T-helper 1 cell treated with Interleukin-12 subunit alpha and Interleukin-12 subunit beta and Interleukin-4 antibody, amounts not matched to agents 30 ng/mL and 1 ng/mL, for 36 hours (primary cell): Measurements from ENCODE around the gene RFTN2. TPM values are rescaled to one million over a fixed set of nuclear protein-coding genes. Genes with fewer than 3 reads are reported as not detected.
"Not testable (repeated sequence)": the region's sequence is repeated elsewhere in the genome, so short reads cannot be mapped to it uniquely, and the experiment has no call there.

ENCODE experiments used
- intact Hi-C: fragments of 100-400 bp; cut with micrococcal nuclease; formaldehyde crosslinking; loops from one replicate; pipeline ENCODE4 v1.15.1; 2024
- total RNA-seq: library from RNA; stranded (reverse); gene quantifications from 2 replicates; pipeline ENCODE4 v1.2.3, GENCODE V29; 2022

RFTN2 gene
- not detected in 2 replicates for total RNA-seq

DNA sequence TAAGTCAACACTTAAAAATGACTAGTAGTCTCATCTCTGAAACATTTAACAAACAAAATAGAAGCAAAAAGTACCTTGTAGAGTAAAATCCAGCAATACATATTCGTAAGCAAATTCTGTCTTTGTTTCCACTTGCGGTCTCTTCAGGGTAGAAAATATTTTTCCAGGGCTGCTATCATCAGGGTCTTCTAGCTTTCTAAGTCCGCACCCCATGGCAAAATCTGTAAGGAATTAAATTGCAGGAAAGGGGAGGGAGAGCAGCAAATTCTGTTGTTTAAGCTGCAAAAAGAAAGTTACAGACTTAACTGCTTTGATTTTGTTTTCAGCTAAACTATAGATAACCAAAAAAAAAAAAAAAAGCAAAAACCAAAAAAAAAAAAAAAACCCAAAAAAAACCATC is at the start of gene RFTN2:
TSS of gene RFTN2 (minus strand) at position 342 of the 400 bp plus-strand sequence. CDS start at position 213, 129 bp downstream.
- intact Hi-C loops = no loop called here

GRCh38 chr2:197717863-197718262 is 42.5 kb upstream of the RFTN2 start:
- intact Hi-C loops = no loop called here

DNA sequence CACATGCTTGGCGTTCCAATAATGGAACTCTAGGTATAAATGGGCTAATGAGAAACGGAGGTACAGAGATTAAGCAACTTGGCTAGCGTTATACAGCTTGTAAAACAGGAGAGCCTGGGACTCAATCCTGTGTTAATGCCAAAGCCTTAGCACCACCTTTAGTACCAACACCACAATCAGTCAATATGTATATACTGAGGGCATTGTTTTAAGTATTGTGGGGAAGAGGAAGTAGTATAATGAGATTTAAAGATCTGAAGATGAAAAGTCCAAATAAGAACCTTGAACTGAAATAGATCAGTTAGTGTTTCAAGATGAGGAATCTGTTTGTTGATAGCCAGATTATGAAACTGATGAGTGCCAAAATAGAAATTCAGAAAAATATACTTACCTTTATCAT is 37.9 kb upstream of the RFTN2 start:
- intact Hi-C loops = no loop called here

DNA sequence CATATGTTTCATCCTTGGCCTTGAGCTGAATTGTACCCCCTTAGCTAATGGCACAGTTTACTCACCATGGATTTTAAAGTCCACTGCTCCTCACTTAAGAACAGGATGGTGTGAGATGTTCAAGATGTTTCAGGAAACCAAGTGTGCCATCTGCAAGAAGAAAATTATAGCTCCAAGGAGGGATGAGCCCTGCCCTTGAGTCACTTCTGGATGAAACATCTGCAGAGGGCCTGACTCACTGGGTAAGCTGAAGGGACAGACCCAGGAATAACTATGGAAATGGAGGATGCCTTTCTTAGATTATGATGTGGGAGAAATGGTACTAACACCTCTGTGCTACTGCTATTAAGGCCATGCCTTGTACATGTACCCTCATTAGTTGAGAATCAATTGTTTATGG is 36.2 kb upstream of the RFTN2 start:
- intact Hi-C loops = no loop called here

DNA sequence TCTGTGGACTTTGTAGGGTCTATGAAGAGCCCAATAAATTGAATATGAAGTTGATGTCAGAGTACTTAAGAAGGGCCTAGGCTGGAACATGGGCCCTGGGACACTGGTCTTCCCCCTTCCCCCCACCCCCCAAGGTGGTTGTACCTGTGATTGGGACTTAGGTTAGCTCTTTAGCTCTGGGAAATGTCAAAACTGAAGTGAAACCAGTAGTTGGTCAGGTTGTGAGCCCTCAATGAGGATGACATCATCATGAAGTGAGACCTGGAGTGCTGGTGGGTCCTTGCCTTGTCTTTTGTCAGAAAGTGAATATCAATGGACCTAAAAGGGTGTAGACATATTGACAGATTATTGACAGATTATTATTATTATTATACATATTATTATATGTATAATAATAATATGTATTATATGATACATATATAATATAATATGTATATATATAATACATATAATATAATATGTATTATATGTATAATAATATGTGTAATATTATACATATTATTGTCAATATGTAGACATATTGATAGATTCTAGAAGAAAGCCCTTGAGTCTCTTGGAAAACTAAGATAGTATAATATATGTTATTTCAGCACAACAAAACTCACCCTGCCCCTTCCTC is 35.1 kb upstream of the RFTN2 start:
- intact Hi-C loops = no loop called here

- intact Hi-C loops = loop anchor here (1.0 to 10.0 kb wide), 8 partner anchors 178 to 1644 kb away; partner anchors contain the start of genes DNAH7, PGAP1 and STK17B
Measured at GRCh38 chr2:197709140-197709539, 33.8 kb upstream of the RFTN2 start.

GRCh38 chr2:197708331-197708730 is 32.9 kb upstream of the RFTN2 start:
- intact Hi-C loops = loop anchor here (5.0 to 10.0 kb wide), 7 partner anchors 179 to 1644 kb away; partner anchors contain the start of genes DNAH7, PGAP1 and STK17B

GRCh38 chr2:197707316-197708213 is 32.2 kb upstream of the RFTN2 start:
- intact Hi-C loops = loop anchor here (1.0 to 10.0 kb wide), 10 partner anchors 71 to 1643 kb away; partner anchors contain the start of genes DNAH7, PGAP1 and STK17B

DNA sequence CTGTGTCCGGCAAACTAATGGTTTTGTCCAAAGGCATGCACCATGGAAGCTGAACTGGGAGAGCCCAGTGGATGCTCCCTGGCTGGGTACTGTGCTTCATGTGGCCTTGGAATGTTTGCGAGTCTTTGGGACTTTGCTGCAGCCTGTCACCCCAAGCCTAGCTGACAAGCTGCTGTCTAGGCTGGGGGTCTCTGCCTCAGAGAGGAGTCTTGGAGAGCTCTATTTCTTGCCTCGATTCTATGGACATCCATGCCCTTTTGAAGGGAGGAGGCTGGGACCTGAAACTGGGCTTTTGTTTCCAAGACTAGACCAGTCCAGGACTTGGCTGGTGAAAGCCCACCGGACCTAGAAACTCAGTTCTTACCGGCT is 31.4 kb upstream of the RFTN2 start:
- intact Hi-C loops = loop anchor here (1.0 to 10.0 kb wide), 10 partner anchors 71 to 1642 kb away; partner anchors contain the start of genes DNAH7, PGAP1 and STK17B

- intact Hi-C loops = loop anchor here (1.0 to 10.0 kb wide), 18 partner anchors 81 to 1641 kb away; partner anchors contain the start of genes CCDC150, COQ10B, DNAH7 and GTF3C3
Measured at GRCh38 chr2:197705912-197706838, 30.8 kb upstream of the RFTN2 start.

DNA sequence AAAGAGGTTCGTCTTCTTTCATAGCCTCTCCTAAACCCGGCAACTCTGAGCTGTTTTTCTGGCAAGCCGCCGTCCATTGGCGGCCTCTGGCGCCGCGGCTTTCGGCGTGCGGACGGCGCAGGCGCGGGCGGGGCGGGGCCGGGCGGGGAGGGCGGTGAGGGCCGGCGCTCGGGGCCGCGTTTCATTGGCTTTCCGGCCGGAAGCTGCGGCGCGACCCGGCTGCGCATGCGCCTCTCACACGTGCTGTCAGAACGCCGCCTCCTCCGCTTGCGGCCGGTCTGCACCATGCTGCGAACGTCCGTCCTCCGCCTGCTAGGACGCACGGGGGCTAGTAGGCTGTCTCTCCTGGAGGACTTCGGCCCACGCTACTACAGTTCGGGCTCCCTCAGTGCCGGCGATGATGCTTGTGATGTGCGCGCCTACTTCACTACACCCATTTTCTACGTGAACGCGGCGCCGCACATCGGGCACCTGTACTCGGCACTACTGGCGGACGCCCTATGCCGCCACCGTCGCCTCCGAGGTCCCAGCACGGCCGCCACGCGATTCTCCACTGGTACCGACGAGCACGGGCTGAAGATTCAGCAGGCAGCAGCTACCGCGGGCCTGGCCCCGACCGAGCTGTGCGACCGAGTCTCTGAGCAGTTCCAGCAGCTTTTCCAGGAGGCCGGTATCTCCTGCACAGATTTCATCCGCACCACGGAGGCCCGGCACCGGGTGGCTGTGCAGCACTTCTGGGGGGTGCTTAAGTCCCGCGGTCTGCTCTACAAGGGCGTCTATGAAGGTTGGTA is 29.9 kb upstream of the RFTN2 start, which contains the start of gene MARS2:
TSS of gene MARS2 (plus strand) at position 249 of the 791 bp plus-strand sequence. CDS start at position 286, 37 bp downstream.
- intact Hi-C loops = loop anchor here (1.0 to 10.0 kb wide), 17 partner anchors 99 to 1641 kb away; partner anchors contain the start of genes CCDC150, COQ10B, DNAH7 and GTF3C3

- intact Hi-C loops = loop anchor here (1.0 to 10.0 kb wide), 17 partner anchors 100 to 1640 kb away; partner anchors contain the start of genes CCDC150, COQ10B, DNAH7 and GTF3C3
Measured at GRCh38 chr2:197704434-197705120, 29.2 kb upstream of the RFTN2 start.

- intact Hi-C loops = loop anchor here (10.0 kb wide), 3 partner anchors 506 to 1636 kb away; partner anchors contain the start of genes DNAH7 and STK17B
Measured at GRCh38 chr2:197700960-197701359, 25.6 kb upstream of the RFTN2 start.

- intact Hi-C loops = loop anchor here (10.0 kb wide), 3 partner anchors 505 to 1635 kb away; partner anchors contain the start of genes DNAH7 and STK17B
Measured at GRCh38 chr2:197699724-197700123, 24.3 kb upstream of the RFTN2 start.

DNA sequence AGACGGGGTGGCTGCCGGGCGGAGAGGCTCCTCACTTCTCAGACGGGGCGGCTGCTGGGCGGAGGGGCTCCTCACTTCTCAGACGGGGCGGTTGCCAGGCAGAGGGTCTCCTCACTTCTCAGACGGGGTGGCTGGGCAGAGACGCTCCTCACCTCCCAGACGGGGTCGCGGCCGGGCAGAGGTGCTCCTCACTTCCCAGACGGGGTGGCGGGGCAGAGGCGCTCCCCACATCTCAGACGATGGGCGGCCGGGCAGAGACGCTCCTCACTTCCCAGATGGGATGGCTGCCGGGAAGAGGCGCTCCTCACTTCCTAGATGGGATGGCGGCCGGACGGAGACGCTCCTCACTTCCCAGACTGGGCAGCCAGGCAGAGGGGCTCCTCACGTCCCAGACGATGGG is 21.2 kb upstream of the RFTN2 start:
- intact Hi-C loops = not testable (repeated sequence)

DNA sequence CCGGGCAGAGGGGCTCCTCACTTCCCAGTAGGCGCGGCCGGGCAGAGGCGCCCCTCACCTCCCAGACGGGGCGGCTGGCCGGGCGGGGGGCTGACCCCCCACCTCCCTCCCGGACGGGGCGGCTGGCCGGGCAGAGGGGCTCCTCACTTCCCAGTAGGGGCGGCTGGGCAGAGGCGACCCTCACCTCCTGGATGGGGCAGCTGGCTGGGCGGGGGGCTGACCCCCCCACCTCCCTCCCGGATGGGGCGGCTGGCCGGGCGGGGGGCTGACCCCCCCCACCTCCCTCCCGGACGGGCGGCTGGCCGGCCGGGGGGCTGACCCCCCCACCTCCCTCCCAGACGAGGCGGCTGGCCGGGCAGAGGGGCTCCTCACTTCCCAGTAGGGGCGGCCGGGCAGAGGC is 20.6 kb upstream of the RFTN2 start:
- intact Hi-C loops = not testable (repeated sequence)

- intact Hi-C loops = not testable (repeated sequence)
Measured at GRCh38 chr2:197695206-197695605, 19.8 kb upstream of the RFTN2 start.

DNA sequence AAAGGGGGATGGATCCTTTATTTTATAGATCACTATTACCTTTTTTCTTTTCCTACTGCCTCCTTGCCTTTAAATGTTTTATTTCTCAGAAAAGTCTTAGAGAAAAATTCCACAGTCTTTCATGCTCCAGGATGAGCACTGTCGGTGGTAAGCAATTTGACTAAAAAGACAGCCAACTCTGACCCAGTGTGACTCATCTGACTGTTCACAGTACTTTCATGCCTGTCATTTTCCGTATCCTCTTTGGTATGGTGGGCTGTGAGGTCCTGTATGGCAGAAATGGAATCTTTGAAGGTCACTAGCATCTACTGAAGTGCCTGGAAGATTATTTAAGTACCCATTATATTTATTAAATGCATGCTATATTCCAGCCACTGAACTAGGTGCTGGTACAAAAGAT is 2.1 kb upstream of the RFTN2 start:
- intact Hi-C loops = no loop called here

DNA sequence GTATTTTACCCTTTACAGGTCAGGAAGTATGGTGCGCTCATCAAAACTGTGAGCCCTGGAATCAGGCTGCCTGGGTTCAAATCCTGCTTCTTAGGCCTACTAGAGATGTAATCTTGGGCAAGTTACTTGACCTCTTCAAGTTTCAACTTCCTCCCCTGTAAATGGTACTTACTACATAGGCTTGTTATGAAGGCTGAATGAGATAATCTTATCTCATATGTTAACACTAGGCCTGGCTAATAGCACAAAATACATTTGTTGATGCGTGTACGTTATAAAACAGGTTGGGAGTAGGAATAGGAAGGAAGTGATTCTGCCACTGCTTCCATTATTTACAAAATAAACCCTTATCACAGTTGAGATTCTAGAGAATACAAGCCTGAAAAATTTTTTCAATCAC is 1.7 kb upstream of the RFTN2 start:
- intact Hi-C loops = no loop called here
